ENCODE data around the gene KDSR. TPM values are rescaled to one million over a fixed set of nuclear protein-coding genes. Genes with fewer than 3 reads are reported as not detected.

Gene KDSR
- total RNA-seq, 1 experiment from 2014 or later: 29.8 TPM

GRCh38 chr18:63346480-63347183 lies 20.4 kb downstream of the KDSR start:
- in situ Hi-C loops (cut with HindIII; ENCODE audit: low pct_unique_long_range_greater_than_20kb, low sequenced_read_pairs) (no loop called here), intact Hi-C loops (cut with micrococcal nuclease; ENCODE audit: unreplicated experiment) (no loop called here)
- ATAC-seq (no peak), DNase-seq (ENCODE audit: low read depth, low spot score) (no peak)
- Histone ChIP-seq H3K36me3 (ENCODE audit: control insufficient read depth, insufficient read depth, low read length) (peaks cover 4% of the 10 kb centered on the region; the same call in 1 of the 2 replicates), H3K4me1 (ENCODE audit: control insufficient read depth, insufficient read depth, low read length) (no peaks in the 10 kb centered on the region), H3K27me3 (ENCODE audit: control insufficient read depth, insufficient read depth, low read length) (no peaks in the 10 kb centered on the region), H3K4me3 (ENCODE audit: low read depth in 2 of 2, low read length in 2 of 2) (no peak overlapping the region), H3K27ac (ENCODE audit: low read length) (no peak overlapping the region), H3K9me3 (ENCODE audit: control insufficient read depth, insufficient read depth, low read depth, low read length) (no peaks in the 10 kb centered on the region)
- BruUV-seq (replicated peaks): no TSS peak
- TF ChIP-seq SIN3A (IDR thresholded peaks at IDR 0.05; ENCODE audit: borderline replicate concordance, insufficient read depth, low read depth, low read length): no peak
- no peak for TF ChIP-seq TCF7L2 (IDR thresholded peaks at IDR 0.05; ENCODE audit: low read depth, low read length)
- no peak for TF ChIP-seq REST (IDR thresholded peaks at IDR 0.05; ENCODE audit: insufficient read depth in 1 of 2, low read depth in 2 of 2, low read length in 1 of 2)
- TF ChIP-seq POLR2AphosphoS5 (IDR thresholded peaks at IDR 0.05; ENCODE audit: low read depth, low read length): no peak
- no peak for TF ChIP-seq CTCF (IDR thresholded peaks at IDR 0.05)
- ChIA-PET POLR2A (no interaction called here), CTCF (no interaction called here)

- Histone ChIP-seq H3K27ac (ENCODE audit: low read length) (no peak overlapping the region), H3K4me3 (ENCODE audit: low read depth in 2 of 2, low read length in 2 of 2) (no peak overlapping the region), H3K9me3 (ENCODE audit: control insufficient read depth, insufficient read depth, low read depth, low read length) (no peaks in the 10 kb centered on the region), H3K27me3 (ENCODE audit: control insufficient read depth, insufficient read depth, low read length) (no peaks in the 10 kb centered on the region), H3K36me3 (ENCODE audit: control insufficient read depth, insufficient read depth, low read length) (peaks cover 4% of the 10 kb centered on the region; the same call in 1 of the 2 replicates), H3K4me1 (ENCODE audit: control insufficient read depth, insufficient read depth, low read length) (no peaks in the 10 kb centered on the region)
- BruUV-seq (replicated peaks): no TSS peak
- intact Hi-C loops (cut with micrococcal nuclease; ENCODE audit: unreplicated experiment): no loop called here
- in situ Hi-C loops (cut with HindIII; ENCODE audit: low pct_unique_long_range_greater_than_20kb, low sequenced_read_pairs): no loop called here
- POLR2A ChIA-PET: no interaction called here
- TF ChIP-seq TCF7L2 (IDR thresholded peaks at IDR 0.05; ENCODE audit: low read depth, low read length) (no peak), POLR2AphosphoS5 (IDR thresholded peaks at IDR 0.05; ENCODE audit: low read depth, low read length) (no peak), REST (IDR thresholded peaks at IDR 0.05; ENCODE audit: insufficient read depth in 1 of 2, low read depth in 2 of 2, low read length in 1 of 2) (no peak), SIN3A (IDR thresholded peaks at IDR 0.05; ENCODE audit: borderline replicate concordance, insufficient read depth, low read depth, low read length) (no peak), CTCF (IDR thresholded peaks at IDR 0.05) (no peak)
- ATAC-seq (no peak), DNase-seq (ENCODE audit: low read depth, low spot score) (no peak)
- CTCF ChIA-PET: no interaction called here
Measured at GRCh38 chr18:63346031-63346430, 21.0 kb downstream of the KDSR start.
